ENCODE results near the gene SFTPA2. TPM values are rescaled to one million over a fixed set of nuclear protein-coding genes. Genes with fewer than 3 reads are reported as not detected.

Gene SFTPA2
- total RNA-seq (2014; rRNA removed) (not detected in 2 replicates), Bru-seq, nascent RNA (not detected), BruChase-seq, experiment 1, labeled RNA remaining after a 6-hour chase (not detected), BruChase-seq, experiment 2, labeled RNA remaining after a 2-hour chase (not detected)
- long read RNA-seq = 0 reads

- no peak within 1 kb of the TSS for H3K27ac ChIP-seq (ENCODE audit: low read length)
- no peak within 1 kb of the TSS for H3K4me3 ChIP-seq (ENCODE audit: low read length)
- DNase-seq (no peak), ATAC-seq (no peak)
- H3K9ac ChIP-seq (ENCODE audit: low read length) = no peak within 1 kb of the TSS
- TF ChIP-seq EZH2 (IDR thresholded peaks at IDR 0.05; ENCODE audit: low read length, unreplicated experiment) (no peak), CTCF (conservative IDR thresholded peaks at IDR 0.05; ENCODE audit: low read depth, low read length) (no peak), EZH2phosphoT487 (IDR thresholded peaks at IDR 0.05; ENCODE audit: borderline replicate concordance, low read length) (no peak)
- CTCF ChIA-PET = no interaction called here
- H3K79me2 ChIP-seq (ENCODE audit: low read length) = no peaks in the 10 kb centered on the region
- intact Hi-C loops (cut with micrococcal nuclease) = no loop called here
- H3K9me2 ChIP-seq (replicated peaks; ENCODE audit: low read length) = no peaks in the 10 kb centered on the region
- BruUV-seq (replicated peaks) = no TSS peak
- no peaks in the 10 kb centered on the region for H3K27me3 ChIP-seq (ENCODE audit: low read length)
- H3K9me3 ChIP-seq (ENCODE audit: low read length) = no peaks in the 10 kb centered on the region
- no peaks in the 10 kb centered on the region for H3K36me3 ChIP-seq (ENCODE audit: low read depth, low read length)
- POLR2A ChIA-PET (ENCODE audit: unreplicated experiment) = no interaction called here
- no peaks in the 10 kb centered on the region for H3F3A ChIP-seq (ENCODE audit: low read length, unreplicated experiment)
- H3K4me1 ChIP-seq (ENCODE audit: insufficient read depth, low read length) = no peaks in the 10 kb centered on the region
- H4K20me1 ChIP-seq (ENCODE audit: low read length) = no peaks in the 10 kb centered on the region
- no peak within 1 kb of the TSS for H3K4me2 ChIP-seq (ENCODE audit: low read length)
- H2AFZ ChIP-seq (ENCODE audit: low read length) = no peak within 1 kb of the TSS
Observed at GRCh38 chr10:79560160-79560709, at the start of gene SFTPA2. Gene SFTPA2, minus strand, starts transcription at chr10:79560407. Its CDS starts 924 bp downstream, at chr10:79559483.

- H3K9me2 ChIP-seq (replicated peaks; ENCODE audit: low read length) = no peaks in the 10 kb centered on the region
- intact Hi-C loops (cut with micrococcal nuclease) = no loop called here
- no peak for TF ChIP-seq EZH2 (IDR thresholded peaks at IDR 0.05; ENCODE audit: low read length, unreplicated experiment)
- no peak for TF ChIP-seq EZH2phosphoT487 (IDR thresholded peaks at IDR 0.05; ENCODE audit: borderline replicate concordance, low read length)
- TF ChIP-seq CTCF (conservative IDR thresholded peaks at IDR 0.05; ENCODE audit: low read depth, low read length) = no peak
- H3K4me3 ChIP-seq (ENCODE audit: low read length) = no peak overlapping the region
- no peak for ATAC-seq
- H3K4me2 ChIP-seq (ENCODE audit: low read length) = no peak overlapping the region
- POLR2A ChIA-PET (ENCODE audit: unreplicated experiment) = no interaction called here
- H3K27ac ChIP-seq (ENCODE audit: low read length) = no peak overlapping the region
- DNase-seq = no peak
- no peaks in the 10 kb centered on the region for H3K27me3 ChIP-seq (ENCODE audit: low read length)
- no peaks in the 10 kb centered on the region for H3K79me2 ChIP-seq (ENCODE audit: low read length)
- no peaks in the 10 kb centered on the region for H4K20me1 ChIP-seq (ENCODE audit: low read length)
- H3K9me3 ChIP-seq (ENCODE audit: low read length) = no peaks in the 10 kb centered on the region
- H3K9ac ChIP-seq (ENCODE audit: low read length) = no peak overlapping the region
- no peak overlapping the region for H2AFZ ChIP-seq (ENCODE audit: low read length)
- H3K4me1 ChIP-seq (ENCODE audit: insufficient read depth, low read length) = no peaks in the 10 kb centered on the region
- CTCF ChIA-PET = no interaction called here
- H3F3A ChIP-seq (ENCODE audit: low read length, unreplicated experiment) = no peaks in the 10 kb centered on the region
- no TSS peak for BruUV-seq (replicated peaks)
- no peaks in the 10 kb centered on the region; the same call in 1 of the 2 replicates for H3K36me3 ChIP-seq (ENCODE audit: low read depth, low read length)
Observed at GRCh38 chr10:79608505-79609375, 48.5 kb upstream of the SFTPA2 start.

GRCh38 chr10:79605308-79605707, 45.1 kb upstream of the SFTPA2 start:
- intact Hi-C loops (cut with micrococcal nuclease) = no loop called here
- BruUV-seq (replicated peaks) = no TSS peak
- no peak for DNase-seq

More at GRCh38 chr10:79605308-79605707, 45.1 kb upstream of the SFTPA2 start:
- ChIA-PET POLR2A (ENCODE audit: unreplicated experiment) (no interaction called here), CTCF (no interaction called here)
- Histone ChIP-seq H3K79me2 (ENCODE audit: low read length) (no peaks in the 10 kb centered on the region), H3K36me3 (ENCODE audit: low read depth, low read length) (no peaks in the 10 kb centered on the region; the same call in 1 of the 2 replicates), H3K4me3 (ENCODE audit: low read length) (no peak overlapping the region), H2AFZ (ENCODE audit: low read length) (no peak overlapping the region), H3K27ac (ENCODE audit: low read length) (no peak overlapping the region), H3K4me2 (ENCODE audit: low read length) (no peak overlapping the region), H4K20me1 (ENCODE audit: low read length) (no peaks in the 10 kb centered on the region), H3K4me1 (ENCODE audit: insufficient read depth, low read length) (no peaks in the 10 kb centered on the region), H3K9ac (ENCODE audit: low read length) (no peak overlapping the region), H3K9me2 (replicated peaks; ENCODE audit: low read length) (no peaks in the 10 kb centered on the region), H3K27me3 (ENCODE audit: low read length) (no peaks in the 10 kb centered on the region), H3K9me3 (ENCODE audit: low read length) (no peaks in the 10 kb centered on the region), H3F3A (ENCODE audit: low read length, unreplicated experiment) (no peaks in the 10 kb centered on the region)
- ATAC-seq = no peak
- no peak for TF ChIP-seq EZH2phosphoT487 (IDR thresholded peaks at IDR 0.05; ENCODE audit: borderline replicate concordance, low read length)
